GDM1 (cell line): ENCODE measurements around the gene NCAPD2.
"Not testable (repeated sequence)": the region's sequence is repeated elsewhere in the genome, so short reads cannot be mapped to it uniquely, and the experiment has no call there.

Experiments
- DNase-seq: peaks from one replicate; lab custom pipeline; 2025; lab: John Stamatoyannopoulos, UW

The NCAPD2 gene

GRCh38 chr12:6548966-6549683 lies 55.2 kb downstream of the NCAPD2 start:
- no peak for DNase-seq

GRCh38 chr12:6549684-6550151 lies 55.8 kb downstream of the NCAPD2 start:
- DNase-seq: no peak

GRCh38 chr12:6550294-6551062 lies 56.6 kb downstream of the NCAPD2 start:
- peak; percentile 60 for DNase-seq

DNA sequence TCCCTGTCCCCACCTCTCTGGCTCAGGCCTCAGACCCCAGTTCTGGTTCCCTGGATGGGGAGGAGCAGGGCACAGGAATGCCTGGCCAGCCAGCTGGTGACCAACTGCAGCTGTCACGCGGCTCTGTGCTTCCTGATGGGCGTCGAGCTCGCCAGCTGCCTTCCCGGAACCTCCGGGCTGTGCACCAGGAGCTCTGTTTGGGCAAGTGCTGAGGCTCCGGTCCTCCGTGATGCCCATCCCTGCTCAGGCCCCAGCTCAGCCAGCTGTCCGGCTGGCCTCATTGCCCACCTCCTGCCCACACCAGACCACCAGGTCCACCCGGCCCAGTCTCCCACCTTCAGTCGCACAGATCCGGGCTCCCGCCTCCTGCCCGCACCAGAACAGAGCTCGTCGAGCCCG lies 57.2 kb downstream of the NCAPD2 start:
- DNase-seq: no peak

GRCh38 chr12:6551496-6552139 lies 57.7 kb downstream of the NCAPD2 start:
- DNase-seq: no peak

DNA sequence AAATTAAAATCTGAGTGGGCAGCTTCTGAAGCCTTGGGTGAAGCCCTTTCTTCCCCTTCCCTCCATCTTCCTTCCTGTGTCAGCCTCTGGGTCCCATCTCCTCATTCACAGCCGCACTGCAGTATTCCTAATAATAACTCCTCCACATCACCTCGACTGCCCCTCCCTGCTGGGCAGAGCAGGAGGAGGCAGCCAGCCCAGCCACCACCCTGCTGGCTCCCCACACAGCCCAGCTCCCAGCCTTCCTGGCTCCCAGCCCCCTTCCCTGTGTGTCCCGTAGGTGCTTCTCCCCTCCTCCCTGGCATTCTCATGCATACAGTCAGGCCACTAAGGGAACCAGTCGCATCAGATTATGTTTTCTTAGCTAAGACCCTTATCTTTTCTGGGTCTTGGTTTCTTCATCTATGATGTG lies 58.2 kb downstream of the NCAPD2 start:
- no peak for DNase-seq

- no peak for DNase-seq
Observed at GRCh38 chr12:6553051-6553868, 59.4 kb downstream of the NCAPD2 start.

DNA sequence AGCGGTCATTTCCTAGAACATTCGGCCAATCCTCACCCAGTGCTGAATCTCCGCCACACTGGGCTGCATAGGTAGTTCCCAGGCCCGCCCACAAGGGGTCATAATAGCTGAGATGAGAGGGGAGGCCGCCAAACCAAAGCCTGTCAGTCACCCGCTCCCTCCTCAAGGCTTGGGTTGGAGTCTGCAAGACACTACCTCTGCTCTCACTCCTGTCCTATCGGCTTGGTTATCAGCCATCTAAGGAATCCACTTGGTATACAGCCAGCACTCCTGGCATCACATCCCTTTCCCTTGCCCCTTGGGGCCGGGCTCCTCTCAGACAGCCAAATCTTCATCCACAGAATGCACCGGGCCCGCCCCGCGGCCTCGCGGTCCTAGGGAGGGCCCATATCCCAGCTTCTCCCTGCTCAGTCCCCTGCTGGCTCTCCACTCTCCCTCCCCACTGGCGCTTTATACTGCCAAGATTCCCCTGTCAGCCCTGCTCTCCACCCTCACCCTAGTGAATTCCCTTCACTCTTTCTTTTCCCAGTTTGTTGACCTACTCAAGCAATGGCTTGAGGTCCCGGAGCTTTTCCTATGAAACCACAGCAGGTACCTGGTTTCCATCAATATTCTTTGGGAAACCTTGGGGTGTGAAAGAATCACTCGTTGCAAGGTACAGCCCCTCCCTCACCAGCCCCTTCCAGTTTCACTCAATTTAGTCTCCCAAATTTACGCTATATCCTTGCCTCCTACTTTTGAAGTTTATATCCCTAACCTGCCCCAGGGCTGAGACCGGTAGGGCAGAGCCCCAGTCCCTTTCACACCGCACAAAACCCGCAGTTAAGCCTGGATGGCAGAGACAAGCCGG lies 60.5 kb downstream of the NCAPD2 start:
- no peak for DNase-seq

DNA sequence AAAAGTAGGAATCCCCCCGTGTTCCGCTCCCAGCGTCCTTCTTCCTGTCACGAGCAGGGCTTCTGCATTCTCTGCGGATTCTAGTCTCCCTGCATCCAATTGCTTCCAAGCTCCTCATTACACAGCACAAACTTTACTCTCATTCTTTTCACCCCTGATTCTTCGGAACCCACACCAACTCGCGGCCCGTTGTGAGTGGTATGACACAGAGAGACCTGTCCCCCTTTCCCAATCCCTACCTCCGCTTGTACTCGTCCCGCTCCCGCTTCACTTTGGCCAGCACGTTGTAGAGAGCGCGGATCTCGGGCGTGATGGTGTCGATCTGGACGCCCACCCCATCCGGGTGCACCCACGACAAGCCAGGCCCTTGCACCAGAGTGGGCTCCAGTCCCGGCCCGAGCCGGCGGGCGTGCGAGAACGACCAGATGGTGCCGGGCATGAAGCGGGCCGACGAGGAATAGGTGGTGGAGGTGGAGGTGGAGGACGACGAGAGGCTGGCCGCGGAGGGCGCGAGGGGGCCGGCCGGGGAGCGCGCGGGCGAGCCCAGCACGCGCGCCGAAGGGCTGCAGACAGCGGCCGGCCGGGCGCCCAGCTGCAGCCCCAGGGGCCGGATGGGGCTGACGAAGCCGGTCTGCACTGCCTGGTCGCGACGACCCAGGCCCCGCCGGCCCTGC lies 61.3 kb downstream of the NCAPD2 start:
- no peak for DNase-seq

DNA sequence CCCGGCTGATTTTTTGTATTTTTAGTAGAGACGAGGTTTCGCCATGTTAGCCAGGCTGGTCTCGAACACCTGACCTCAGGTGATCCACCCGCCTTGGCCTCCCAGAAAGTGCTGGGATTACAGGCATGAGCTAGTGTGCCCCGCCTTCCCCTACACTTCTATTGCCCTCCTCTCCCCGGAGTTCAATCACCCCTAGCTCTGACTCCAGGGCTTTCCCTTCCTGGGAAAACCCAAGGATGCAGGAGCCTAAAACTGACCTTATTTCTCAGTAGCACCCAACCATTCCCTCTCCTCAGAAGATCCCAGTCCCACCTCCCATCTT lies 62.6 kb downstream of the NCAPD2 start:
- DNase-seq: not testable (repeated sequence)

GRCh38 chr12:6556857-6557256 lies 63.0 kb downstream of the NCAPD2 start:
- no peak for DNase-seq

GRCh38 chr12:6558014-6558760 lies 64.3 kb downstream of the NCAPD2 start:
- DNase-seq: not testable (repeated sequence)

- DNase-seq: no peak
Observed at GRCh38 chr12:6559500-6559899, 65.6 kb downstream of the NCAPD2 start.

DNA sequence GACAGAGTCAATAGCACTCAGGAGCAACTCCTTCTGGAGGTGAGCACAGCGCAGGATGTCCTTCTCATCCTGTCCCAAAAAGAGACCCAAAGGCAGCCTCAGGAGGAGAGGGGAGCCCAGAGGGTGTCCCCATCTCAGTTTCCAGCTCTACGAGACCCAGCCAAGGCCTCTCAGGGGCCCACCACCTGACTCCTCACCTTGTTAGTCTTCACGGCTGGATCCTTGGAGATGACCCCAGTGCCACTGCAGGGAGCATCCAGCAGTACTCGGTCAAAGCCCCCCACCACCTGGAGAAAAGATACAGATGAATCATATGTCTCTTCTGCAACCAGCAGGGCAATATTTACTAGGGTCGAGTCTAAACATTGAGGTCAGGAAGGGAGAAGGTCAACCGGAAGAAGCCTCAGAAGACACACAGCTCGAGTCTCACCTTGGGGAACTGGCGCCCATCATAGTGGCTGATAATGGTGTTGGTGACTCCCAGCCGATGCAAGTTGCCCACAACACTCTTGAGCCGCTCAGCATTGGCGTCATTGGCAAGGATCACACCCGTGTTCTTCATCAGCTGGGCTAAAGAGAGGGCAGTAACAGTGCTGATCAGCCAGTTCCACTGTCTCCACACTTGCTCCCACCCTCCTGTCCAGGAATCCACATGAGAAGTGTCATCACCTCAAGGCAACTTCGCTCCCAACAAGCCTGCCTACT lies 66.8 kb downstream of the NCAPD2 start:
- DNase-seq: no peak

GRCh38 chr12:6562881-6563280 lies 69.0 kb downstream of the NCAPD2 start:
- no peak for DNase-seq

DNA sequence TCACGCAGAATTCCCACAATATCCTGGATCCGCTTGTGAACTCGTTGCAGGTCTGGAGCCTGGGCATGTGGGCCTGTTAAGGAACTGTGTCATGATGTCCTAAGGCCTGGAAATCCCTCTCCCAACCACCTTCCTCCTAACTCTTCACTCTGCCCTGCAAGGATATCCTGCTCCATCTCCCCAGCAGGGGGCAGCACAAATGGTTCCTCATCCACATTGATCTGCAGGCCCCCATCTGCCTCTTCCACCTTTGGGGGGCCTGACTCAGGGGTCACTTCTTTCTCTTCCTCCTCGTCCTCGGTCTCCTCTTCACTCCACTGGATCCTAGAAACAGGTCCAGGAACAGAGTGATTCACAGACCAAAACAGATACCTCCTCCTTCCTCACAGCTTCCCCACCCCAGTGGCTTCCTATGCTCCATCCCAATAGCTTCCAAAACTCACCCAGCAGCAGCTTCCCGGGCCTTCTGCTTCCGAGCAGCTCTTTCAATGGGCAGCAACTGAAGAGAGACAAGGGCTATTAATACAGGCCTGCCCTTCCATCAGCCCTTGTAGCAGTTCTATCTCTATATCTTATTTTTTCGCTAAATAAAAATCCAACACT lies 69.6 kb downstream of the NCAPD2 start:
- peak; percentile 17 for DNase-seq

DNA sequence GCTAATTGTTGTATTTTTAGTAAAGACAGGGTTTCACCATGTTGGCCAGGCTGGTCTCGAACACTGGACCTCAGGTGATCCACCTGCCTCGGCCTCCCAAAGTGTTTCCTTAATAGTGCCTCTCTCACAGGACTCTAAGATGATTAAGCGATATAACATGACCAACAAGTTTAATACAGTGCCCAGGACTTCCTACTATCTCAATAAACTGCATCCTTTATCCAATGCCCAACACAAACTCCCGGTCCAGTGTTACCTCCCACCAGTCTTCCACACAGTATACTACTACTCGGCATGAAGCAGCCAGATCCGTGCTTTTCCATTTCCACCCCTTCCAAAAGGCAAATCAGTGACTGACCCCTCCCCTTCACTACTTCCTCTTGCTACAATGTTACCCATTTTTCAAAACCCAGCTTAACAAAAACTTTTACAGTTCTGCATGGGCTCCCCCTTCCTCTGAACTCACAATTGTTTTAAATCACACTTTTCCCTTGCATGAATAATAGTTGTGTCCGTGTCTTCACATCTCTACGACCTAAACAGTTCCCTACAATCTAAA lies 73.3 kb downstream of the NCAPD2 start:
- no peak for DNase-seq

GRCh38 chr12:6569312-6569711 lies 75.4 kb downstream of the NCAPD2 start:
- no peak for DNase-seq

- no peak for DNase-seq
Observed at GRCh38 chr12:6569786-6570185, 75.9 kb downstream of the NCAPD2 start.
